A673 (cell line): ENCODE results near the gene PDLIM5. TPM values are rescaled to one million over a fixed set of nuclear protein-coding genes. Genes with fewer than 3 reads are reported as not detected.

ENCODE experiments used
- BruUV-seq: library from RNA; stranded (reverse); fragments of 400-500 nt; replicated peaks from 2 replicates; lab custom pipeline; 2021; lab: Mats Ljungman, UMichigan
- CTCF ChIA-PET: fragments of 300-600 bp; sonication (Branson Sonifier 250); formaldehyde crosslinking; loops from one replicate; lab custom pipeline; 2022; ENCODE audit warnings: antibody characterized with exemption; lab: Charles Lee
- POLR2A ChIA-PET: fragments of 300-600 bp; sonication (Branson Sonifier 250); formaldehyde crosslinking; loops from one replicate; lab custom pipeline; 2022; ENCODE audit warnings: antibody characterized with exemption; ENCODE audit not compliant: low non-redundant PET; lab: Charles Lee
- DNase-seq: peaks from one replicate; pipeline ENCODE4 v3.0.0-alpha.2; 2015; ENCODE audit warnings: low spot score
- H3K27ac ChIP-seq: fragments of 200-600 bp; sonication (generic); 2 replicates; pipeline ENCODE4 v1.5.1; 2016; ENCODE audit warnings: mixed run types, low read depth, mild to moderate bottlenecking, mixed read lengths, antibody characterized with exemption, low read length; ENCODE audit not compliant: poor library complexity, severe bottlenecking
- H3K27me3 ChIP-seq: fragments of 200-600 bp; sonication (generic); replicated peaks from 2 replicates; pipeline ENCODE4 v1.6.1; 2017; ENCODE audit warnings: mixed run types, low read depth, mild to moderate bottlenecking, mixed read lengths, antibody characterized with exemption, low read length; ENCODE audit not compliant: insufficient read depth, poor library complexity
- H3K36me3 ChIP-seq: fragments of 200-600 bp; sonication (generic); 2 replicates; pipeline ENCODE4 v1.6.1; 2016; ENCODE audit warnings: mixed run types, mild to moderate bottlenecking, mixed read lengths, antibody characterized with exemption, low read length; ENCODE audit not compliant: insufficient read depth, poor library complexity, severe bottlenecking
- H3K4me1 ChIP-seq: fragments of 200-600 bp; sonication (generic); 2 replicates; pipeline ENCODE4 v1.6.1; 2017; ENCODE audit warnings: mixed run types, mild to moderate bottlenecking, mixed read lengths, antibody characterized with exemption, low read length; ENCODE audit not compliant: insufficient read depth, poor library complexity, severe bottlenecking
- H3K4me3 ChIP-seq: fragments of 200-600 bp; sonication (generic); 2 replicates; pipeline ENCODE4 v1.5.1; 2016; ENCODE audit warnings: low read depth, mixed run types, mild to moderate bottlenecking, mixed read lengths, low read length; ENCODE audit not compliant: poor library complexity, severe bottlenecking
- H3K9me3 ChIP-seq: fragments of 200-600 bp; sonication (generic); 2 replicates; pipeline ENCODE4 v1.6.1; 2016; ENCODE audit warnings: mixed run types, low read depth, mild to moderate bottlenecking, mixed read lengths, antibody characterized with exemption, low read length; ENCODE audit not compliant: poor library complexity, severe bottlenecking
- CTCF ChIP-seq: fragments of 300-800, 200-600 bp; sonication (generic); conservative IDR thresholded peaks from 2 replicates; pipeline ENCODE4 v1.5.1; 2017; ENCODE audit warnings: low read depth, mild to moderate bottlenecking, antibody characterized with exemption, low read length, moderate library complexity, mixed read lengths
- EZH2 ChIP-seq: fragments of 200-600 bp; sonication (generic); IDR thresholded peaks from 2 replicates; pipeline ENCODE4 v1.6.1; 2017; ENCODE audit warnings: borderline replicate concordance, low read depth, mild to moderate bottlenecking, mixed read lengths, antibody characterized with exemption, low read length; ENCODE audit not compliant: poor library complexity, severe bottlenecking
- intact Hi-C: fragments of 100-400 bp; cut with micrococcal nuclease; formaldehyde crosslinking; loops from one replicate; pipeline ENCODE4 v1.10.0; 2022; ENCODE audit not compliant: unreplicated experiment
- total RNA-seq: library from RNA; stranded (reverse); gene quantifications from 2 replicates; pipeline ENCODE4 v1.2.3, GENCODE V29; 2021

PDLIM5 gene
- total RNA-seq, 1 experiment from 2014 or later = 174 TPM

GRCh38 chr4:94406668-94407437, 44.9 kb upstream of the PDLIM5 start:
- Histone ChIP-seq H3K4me1 (peaks cover 45% of the 10 kb centered on the region), H3K36me3 (no peaks in the 10 kb centered on the region), H3K4me3 (no peak overlapping the region), H3K27ac (peak overlapping the region; percentile 100), H3K9me3 (no peaks in the 10 kb centered on the region), H3K27me3 (no peaks in the 10 kb centered on the region)
- intact Hi-C loops = loop anchor here (5.0 kb wide), 1 partner anchor 105 kb away; no protein-coding TSS in a partner anchor
- peak; percentile 81 for DNase-seq
- BruUV-seq = no TSS peak
- ChIA-PET CTCF (interaction anchor here (0.5 to 1.2 kb wide), 3 partner anchors 104 to 718 kb away, joined by 3 to 8 read pairs (median 4); no protein-coding TSS in a partner anchor), POLR2A (no interaction called here)
- TF ChIP-seq CTCF = peak; percentile 72
- no peak for TF ChIP-seq EZH2

GRCh38 chr4:94407846-94408245, 43.9 kb upstream of the PDLIM5 start:
- no peaks in the 10 kb centered on the region for H3K9me3 ChIP-seq
- no peak for TF ChIP-seq EZH2
- TF ChIP-seq CTCF = no peak
- BruUV-seq = no TSS peak
- no peaks in the 10 kb centered on the region for H3K36me3 ChIP-seq
- H3K4me1 ChIP-seq = peaks cover 54% of the 10 kb centered on the region
- POLR2A ChIA-PET = no interaction called here
- H3K27ac ChIP-seq = peak overlapping the region; percentile 100
- H3K4me3 ChIP-seq = no peak overlapping the region
- CTCF ChIA-PET = no interaction called here
- H3K27me3 ChIP-seq = no peaks in the 10 kb centered on the region
- intact Hi-C loops = loop anchor here (5.0 kb wide), 1 partner anchor 106 kb away; no protein-coding TSS in a partner anchor
- peak; percentile 15 for DNase-seq

GRCh38 chr4:94408549-94409374, 43.0 kb upstream of the PDLIM5 start:
- H3K9me3 ChIP-seq = no peaks in the 10 kb centered on the region
- TF ChIP-seq CTCF (no peak), EZH2 (no peak)
- H3K4me1 ChIP-seq = peaks cover 63% of the 10 kb centered on the region
- intact Hi-C loops = loop anchor here (5.0 kb wide), 1 partner anchor 106 kb away; no protein-coding TSS in a partner anchor
- H3K4me3 ChIP-seq = no peak overlapping the region
- H3K36me3 ChIP-seq = no peaks in the 10 kb centered on the region
- ChIA-PET CTCF (no interaction called here), POLR2A (no interaction called here)
- BruUV-seq = no TSS peak
- DNase-seq = peak; percentile 51
- peak overlapping the region; percentile 100 for H3K27ac ChIP-seq
- no peaks in the 10 kb centered on the region for H3K27me3 ChIP-seq
